DND-41 (cell line): Measurements from ENCODE around the gene EIF4E.

Experiments
- CTCF ChIP-seq: IDR thresholded peaks from 2 replicates; pipeline ENCODE4 v1.5.1; 2012; ENCODE audit warnings: borderline replicate concordance, low read length, moderate library complexity, mild to moderate bottlenecking; ENCODE audit not compliant: poor library complexity, severe bottlenecking; ENCODE audit errors: extremely low read depth
- EZH2 ChIP-seq: IDR thresholded peaks from 3 replicates; pipeline ENCODE4 v1.6.1; 2012; ENCODE audit warnings: borderline replicate concordance, low read depth, mild to moderate bottlenecking, moderate library complexity, low read length, inconsistent platforms; ENCODE audit not compliant: severe bottlenecking

GRCh38 chr4:98899277-98899676 is 29.7 kb downstream of the EIF4E start:
- TF ChIP-seq CTCF (no peak), EZH2 (no peak)
